GM21528 (cell line): ENCODE data around the gene USF1.
"Not testable (repeated sequence)": the region's sequence is repeated elsewhere in the genome, so short reads cannot be mapped to it uniquely, and the experiment has no call there.

Source experiments
- ATAC-seq: cut with Tn5 transposase; IDR thresholded peaks from one replicate; pipeline ENCODE4 v1.9.1; 2021; ENCODE audit warnings: mild to moderate bottlenecking, moderate library complexity; ENCODE audit not compliant: unreplicated experiment, low FRiP score

The USF1 gene

DNA sequence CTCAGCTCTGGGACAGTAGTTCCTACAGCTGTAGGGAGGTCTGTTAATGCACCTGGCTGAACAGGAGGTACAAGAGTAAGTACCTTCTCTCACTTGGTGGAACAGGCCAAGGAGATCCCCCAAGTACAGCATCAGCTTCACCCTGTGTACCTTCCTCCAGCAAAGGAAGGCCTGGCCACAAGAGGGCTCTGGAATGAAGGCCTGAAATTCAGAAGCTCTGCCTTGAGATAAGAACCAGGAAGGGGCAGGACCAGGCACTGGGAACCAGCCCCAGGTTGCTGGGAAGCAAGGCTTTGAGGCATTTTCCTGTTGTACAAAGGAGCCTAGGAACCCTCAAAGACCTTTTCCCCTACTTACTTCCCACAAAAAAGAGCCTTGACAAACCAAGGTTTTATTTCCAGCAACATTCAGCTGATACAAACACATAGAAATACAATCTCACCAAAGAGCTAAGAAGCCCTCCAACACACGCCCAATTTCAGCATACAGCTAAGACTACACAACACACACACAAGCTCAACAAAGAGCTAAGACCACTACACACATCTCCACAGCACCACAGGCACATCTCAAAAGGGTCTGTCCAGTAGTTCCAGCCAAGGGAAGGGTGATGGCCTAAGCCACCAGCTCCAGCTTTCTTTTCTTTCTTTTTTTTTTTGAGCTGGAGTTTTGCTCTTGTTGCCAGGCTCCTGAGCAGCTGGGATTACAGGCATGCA, 48.3 kb downstream of the USF1 start:
- no peak for ATAC-seq

DNA sequence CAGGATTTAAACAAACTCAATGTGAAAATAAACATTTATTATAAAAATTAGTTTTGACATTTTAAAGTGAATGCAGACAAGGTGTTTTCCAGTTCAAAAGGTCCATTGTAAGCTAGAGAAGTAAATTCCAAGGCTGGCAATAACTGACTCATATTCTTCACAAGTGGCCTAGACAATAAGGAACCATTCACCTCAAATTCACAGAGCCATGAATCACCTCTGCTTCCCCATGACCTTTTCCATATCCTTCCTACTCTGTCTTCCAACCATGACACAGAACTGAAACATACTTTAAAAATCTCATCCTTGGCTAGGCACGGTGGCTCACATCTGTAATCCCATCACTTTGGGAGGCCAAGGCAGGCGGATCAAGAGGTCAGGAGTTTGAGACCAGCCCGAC, 49.6 kb downstream of the USF1 start:
- ATAC-seq: no peak

GRCh38 chr1:160993544-160994193, 52.1 kb downstream of the USF1 start:
- no peak for ATAC-seq

DNA sequence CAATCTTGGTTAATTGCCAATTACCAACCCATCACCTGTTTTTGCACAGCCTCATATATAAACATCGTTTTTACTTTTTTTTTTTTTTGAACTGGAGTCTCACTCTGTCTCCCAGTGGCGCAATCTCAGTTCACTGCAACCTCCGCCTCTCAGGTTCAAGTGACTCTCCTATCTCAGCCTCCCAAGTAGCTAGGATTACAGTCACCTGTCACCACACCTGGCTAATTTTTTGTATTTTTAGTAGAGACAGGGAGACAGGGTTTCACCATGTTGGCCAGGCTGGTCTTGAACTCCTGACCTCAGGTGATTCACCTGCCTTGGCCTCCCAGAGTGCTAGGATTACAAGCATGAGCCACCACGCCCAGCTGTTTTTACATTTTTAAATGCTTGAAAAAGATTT, 53.7 kb downstream of the USF1 start:
- not testable (repeated sequence) for ATAC-seq
